ENCODE data around the gene NIPSNAP2. TPM values are rescaled to one million over a fixed set of nuclear protein-coding genes. Genes with fewer than 3 reads are reported as not detected.

The NIPSNAP2 gene
- total RNA-seq, 4 donors from 2014 or later, result 11.0 to 55.5 (median 34.6) TPM

DNA sequence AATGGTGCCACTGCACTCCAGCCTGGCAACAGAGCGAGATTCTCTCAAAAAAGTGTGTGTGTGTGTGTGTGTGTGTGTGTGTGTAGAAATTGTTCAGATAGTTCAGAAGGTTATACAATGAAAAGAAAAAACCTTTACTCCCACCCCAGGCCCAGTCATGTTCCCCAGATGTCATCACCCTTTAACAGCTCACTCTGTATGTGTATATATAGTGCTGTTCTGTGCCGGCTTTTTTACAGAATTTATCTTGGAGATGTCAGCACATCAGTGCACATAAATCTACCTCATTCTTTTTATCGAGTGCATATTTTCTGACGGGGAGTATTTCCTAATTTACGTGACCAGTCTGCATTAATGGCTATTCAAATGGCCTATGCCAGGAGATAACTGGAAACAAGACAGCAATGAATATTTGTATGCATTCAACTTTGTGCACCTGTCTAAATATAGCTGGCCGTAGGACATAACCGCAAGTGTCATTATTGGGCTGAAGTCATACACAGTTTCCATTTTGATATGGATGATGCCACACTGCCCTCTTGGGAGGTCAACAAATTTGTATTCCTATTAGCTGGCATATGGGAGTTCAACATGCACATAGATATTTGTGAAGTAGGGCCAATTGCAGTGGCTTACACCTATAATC, 11.7 kb downstream of the NIPSNAP2 start:
- 68 to 77% methylated on average over 7 of the region's 7 CpGs for WGBS, 2 donors
- Histone ChIP-seq H3K9me3 (no peaks in the 10 kb centered on the region), H3K27ac (no peak overlapping the region), H3K27me3 (no peaks in the 10 kb centered on the region), H3K36me3 (peaks cover 4 to 34% (median 10%) of the 10 kb centered on the region in 3 donors), H3K4me1 (peaks cover 0 to 28% (median 0%) of the 10 kb centered on the region in 3 donors), H3K4me3 (no peak overlapping the region)
- no peak for TF ChIP-seq POLR2A (IDR thresholded peaks at IDR 0.05)
- TF ChIP-seq, protein P1, sequence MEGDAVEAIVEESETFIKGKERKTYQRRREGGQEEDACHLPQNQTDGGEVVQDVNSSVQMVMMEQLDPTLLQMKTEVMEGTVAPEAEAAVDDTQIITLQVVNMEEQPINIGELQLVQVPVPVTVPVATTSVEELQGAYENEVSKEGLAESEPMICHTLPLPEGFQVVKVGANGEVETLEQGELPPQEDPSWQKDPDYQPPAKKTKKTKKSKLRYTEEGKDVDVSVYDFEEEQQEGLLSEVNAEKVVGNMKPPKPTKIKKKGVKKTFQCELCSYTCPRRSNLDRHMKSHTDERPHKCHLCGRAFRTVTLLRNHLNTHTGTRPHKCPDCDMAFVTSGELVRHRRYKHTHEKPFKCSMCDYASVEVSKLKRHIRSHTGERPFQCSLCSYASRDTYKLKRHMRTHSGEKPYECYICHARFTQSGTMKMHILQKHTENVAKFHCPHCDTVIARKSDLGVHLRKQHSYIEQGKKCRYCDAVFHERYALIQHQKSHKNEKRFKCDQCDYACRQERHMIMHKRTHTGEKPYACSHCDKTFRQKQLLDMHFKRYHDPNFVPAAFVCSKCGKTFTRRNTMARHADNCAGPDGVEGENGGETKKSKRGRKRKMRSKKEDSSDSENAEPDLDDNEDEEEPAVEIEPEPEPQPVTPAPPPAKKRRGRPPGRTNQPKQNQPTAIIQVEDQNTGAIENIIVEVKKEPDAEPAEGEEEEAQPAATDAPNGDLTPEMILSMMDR (IDR thresholded peaks at IDR 0.05), result no peak
- intact Hi-C loops (cut with DNase I), result no loop called here
- DNase-seq, result no peak

DNA sequence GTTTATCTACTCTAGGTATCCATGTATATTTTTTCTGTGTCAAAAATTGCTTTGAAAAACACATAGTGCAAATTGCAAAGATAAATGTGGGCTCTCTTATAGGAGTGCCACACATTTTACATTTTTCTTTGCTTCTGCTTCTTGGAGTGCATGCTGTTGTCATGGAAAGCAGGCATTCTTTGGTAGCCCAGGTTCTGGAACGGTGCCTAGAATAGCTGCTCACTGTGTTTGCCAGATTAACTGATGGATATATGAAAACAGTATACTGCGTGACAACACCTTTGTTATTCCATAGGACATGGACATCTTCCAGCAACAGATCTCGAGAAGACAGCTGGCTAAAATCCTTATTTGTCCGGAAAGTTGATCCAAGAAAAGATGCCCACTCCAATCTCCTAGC, 13.4 kb downstream of the NIPSNAP2 start:
- H3K4me1 ChIP-seq, result peaks cover 0 to 18% (median 0%) of the 10 kb centered on the region in 3 donors
- TF ChIP-seq, protein P1 (IDR thresholded peaks at IDR 0.05), result no peak
- no peak for TF ChIP-seq POLR2A (IDR thresholded peaks at IDR 0.05)
- peaks cover 4 to 51% (median 10%) of the 10 kb centered on the region in 3 donors for H3K36me3 ChIP-seq
- no peak for DNase-seq
- 36 to 47% methylated on average over 4 of the region's 4 CpGs for WGBS, 2 donors
- H3K9me3 ChIP-seq, result no peaks in the 10 kb centered on the region
- no peak overlapping the region for H3K4me3 ChIP-seq
- intact Hi-C loops (cut with DNase I), result no loop called here
- H3K27ac ChIP-seq, result no peak overlapping the region
- no peaks in the 10 kb centered on the region for H3K27me3 ChIP-seq

DNA sequence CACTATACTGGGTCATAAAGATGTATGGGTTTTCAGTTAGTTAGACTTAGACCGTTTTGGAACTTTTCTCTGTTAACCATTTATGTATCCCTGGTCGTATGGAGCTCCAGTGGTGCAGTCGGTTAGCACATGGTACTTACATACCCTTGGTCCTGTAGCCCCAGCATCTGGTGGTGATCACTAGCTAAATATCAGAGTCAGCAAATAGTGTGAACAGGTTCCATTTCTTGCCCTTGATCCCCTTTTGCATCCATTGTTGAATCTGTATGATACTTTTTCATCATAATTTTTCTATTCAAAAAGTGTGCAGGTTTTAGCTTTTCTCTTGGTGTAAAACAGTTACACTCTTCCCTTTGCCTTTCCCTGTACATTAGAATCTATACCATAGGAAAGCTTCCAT, 15.9 kb downstream of the NIPSNAP2 start:
- Histone ChIP-seq H3K4me1 (peaks cover 0 to 18% (median 0%) of the 10 kb centered on the region in 3 donors), H3K36me3 (peaks cover 10 to 75% (median 10%) of the 10 kb centered on the region in 3 donors), H3K27me3 (no peaks in the 10 kb centered on the region), H3K9me3 (no peaks in the 10 kb centered on the region), H3K27ac (no peak overlapping the region), H3K4me3 (no peak overlapping the region)
- DNase-seq, result no peak
- TF ChIP-seq POLR2A (IDR thresholded peaks at IDR 0.05), result no peak
- TF ChIP-seq, protein P1 (IDR thresholded peaks at IDR 0.05), result no peak
- 93 to 94% methylated on average over 3 of the region's 3 CpGs for WGBS, 2 donors
- intact Hi-C loops (cut with DNase I), result no loop called here

DNA sequence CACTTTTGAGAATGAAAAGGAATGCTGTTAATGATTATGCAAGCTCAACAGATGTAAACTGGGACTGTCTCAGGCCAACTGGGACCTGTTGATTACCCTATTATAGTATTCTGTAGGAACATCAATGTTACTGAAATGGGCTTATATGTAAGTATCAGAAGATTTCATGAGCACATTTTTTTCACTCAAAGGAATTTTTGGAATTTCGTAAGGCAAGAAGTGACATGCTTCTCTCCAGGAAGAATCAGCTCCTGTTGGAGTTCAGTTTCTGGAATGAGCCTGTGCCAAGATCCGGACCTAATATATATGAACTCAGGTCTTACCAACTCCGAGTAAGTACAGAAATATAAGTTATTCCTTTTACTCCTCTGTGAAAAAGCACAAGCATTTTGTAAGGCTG, 19.2 kb downstream of the NIPSNAP2 start:
- no peak for DNase-seq
- Histone ChIP-seq H3K4me1 (peaks cover 0 to under 1% (median 0%) of the 10 kb centered on the region in 3 donors), H3K36me3 (peaks cover 10 to 98% (median 10%) of the 10 kb centered on the region in 3 donors), H3K27me3 (no peaks in the 10 kb centered on the region), H3K9me3 (no peaks in the 10 kb centered on the region), H3K27ac (no peak overlapping the region), H3K4me3 (no peak overlapping the region)
- 62 to 78% methylated on average over 3 of the region's 3 CpGs for WGBS, 2 donors
- TF ChIP-seq, protein P1 (IDR thresholded peaks at IDR 0.05), result no peak
- no peak for TF ChIP-seq POLR2A (IDR thresholded peaks at IDR 0.05)
- intact Hi-C loops (cut with DNase I), result no loop called here

DNA sequence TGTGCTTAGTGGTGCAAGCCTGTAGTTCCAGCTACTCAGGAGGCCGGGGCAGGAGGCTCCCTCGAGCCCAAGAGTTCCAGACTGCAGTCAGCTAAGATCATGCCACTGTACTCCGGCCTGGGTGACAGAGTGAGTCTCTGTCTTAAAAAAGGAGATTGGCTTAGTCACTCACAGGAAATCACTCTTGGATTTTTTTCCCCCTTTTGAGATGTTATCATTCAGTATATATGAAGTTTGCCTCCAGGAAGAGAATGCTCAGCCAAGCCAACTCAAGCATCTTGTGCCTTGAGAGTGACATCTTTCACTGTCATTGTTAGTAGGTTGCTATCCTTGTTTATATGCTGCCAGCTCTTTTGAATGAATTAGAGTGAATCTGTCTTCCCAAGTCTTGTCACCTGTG, 28.0 kb downstream of the NIPSNAP2 start:
- 81 to 85% methylated on average over 3 of the region's 3 CpGs for WGBS, 2 donors
- no peak overlapping the region for H3K4me3 ChIP-seq
- no peak for DNase-seq
- H3K27ac ChIP-seq, result no peak overlapping the region
- TF ChIP-seq POLR2A (IDR thresholded peaks at IDR 0.05), result no peak
- TF ChIP-seq, protein P1 (IDR thresholded peaks at IDR 0.05), result no peak
- intact Hi-C loops (cut with DNase I), result no loop called here
- H3K9me3 ChIP-seq, result no peaks in the 10 kb centered on the region
- no peaks in the 10 kb centered on the region for H3K27me3 ChIP-seq
- no peaks in the 10 kb centered on the region for H3K4me1 ChIP-seq
- peaks cover 4 to 98% (median 5%) of the 10 kb centered on the region in 3 donors for H3K36me3 ChIP-seq

Data from esophagus squamous epithelium (tissue), 5 donors.